ENCODE results near the gene NR5A2.

DNA sequence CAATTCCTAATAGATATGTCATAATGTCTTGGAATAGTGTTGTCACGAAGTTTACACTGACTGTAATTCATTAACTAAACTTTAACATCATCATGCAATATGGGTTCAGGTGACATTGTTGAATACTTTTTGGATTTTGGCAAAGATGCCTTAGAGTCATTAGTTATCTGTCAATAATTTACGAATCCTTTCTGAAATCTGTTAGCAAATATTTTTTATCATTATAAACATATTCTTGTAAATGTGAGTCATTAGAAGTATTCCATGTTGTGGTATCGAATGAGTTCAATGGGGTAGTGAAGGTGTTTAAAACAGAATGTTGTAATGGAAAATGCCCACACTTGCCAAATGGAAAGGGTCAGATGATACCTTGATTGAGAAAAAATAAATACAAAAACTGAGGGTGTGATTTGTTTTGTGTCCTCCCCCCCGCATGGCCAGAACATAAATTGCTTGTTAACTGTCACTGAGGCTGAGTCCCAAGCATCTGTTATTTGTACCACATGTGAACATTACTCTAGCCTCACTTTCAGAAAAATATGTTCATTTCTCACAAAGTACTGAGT lies 5.2 kb upstream of the NR5A2 start:
- TF ChIP-seq CTCF (IDR thresholded peaks at IDR 0.05) = no peak
- no peak for TF ChIP-seq POLR2A (IDR thresholded peaks at IDR 0.05)
